ENCODE measurements around the gene ABCC1.

Gene ABCC1

DNA sequence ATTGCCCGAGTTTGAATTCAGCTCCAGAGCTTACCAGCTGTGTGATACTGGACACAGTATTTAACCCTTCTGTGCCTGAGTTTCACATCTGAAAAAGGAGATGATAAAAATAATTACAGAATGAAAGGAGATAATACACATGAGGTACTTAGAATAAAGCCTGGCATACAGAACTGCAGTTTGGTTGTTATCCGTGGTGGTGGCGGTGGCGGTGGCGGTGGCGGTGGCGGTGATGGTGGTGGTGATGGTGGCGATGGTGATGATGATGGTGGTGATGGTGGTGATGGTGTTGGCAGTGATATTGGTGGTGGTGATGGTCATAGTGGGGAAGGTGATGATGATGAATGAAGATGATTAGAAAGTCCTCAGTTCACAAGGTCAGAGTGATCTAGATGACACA is 57.2 kb downstream of the ABCC1 start:
- Histone ChIP-seq H3K9me2 (replicated peaks; ENCODE audit: insufficient read depth, low read length) (no peaks in the 10 kb centered on the region), H3K27me3 (ENCODE audit: low read length) (no peaks in the 10 kb centered on the region), H3K9me3 (ENCODE audit: insufficient read depth, low read length) (peaks cover 3% of the 10 kb centered on the region; the same call in 1 of the 2 replicates), H3K27ac (ENCODE audit: low read depth, low read length) (peak overlapping the region; percentile 99), H3K4me3 (ENCODE audit: insufficient read depth, low read length, poor library complexity, severe bottlenecking) (no peak overlapping the region), H2AFZ (ENCODE audit: low read depth, low read length, severe bottlenecking) (no peak overlapping the region), H3K79me2 (ENCODE audit: insufficient read depth, low read length) (peaks cover 18% of the 10 kb centered on the region; the same call in 1 of the 2 replicates), H3K4me2 (ENCODE audit: low read depth, low read length, poor library complexity, severe bottlenecking) (peak overlapping the region; percentile 83), H3K36me3 (ENCODE audit: low read length) (no peaks in the 10 kb centered on the region), H3K9ac (ENCODE audit: low read length) (0 out of 2 replicates have a peak overlapping the region, but pooled peaks have one; percentile 56), H3F3A (ENCODE audit: insufficient read depth) (peaks cover 36% of the 10 kb centered on the region), H4K20me1 (ENCODE audit: low read depth, low read length) (no peaks in the 10 kb centered on the region)
- TF ChIP-seq EZH2phosphoT487 (conservative IDR thresholded peaks at IDR 0.05; ENCODE audit: low read length), result no peak
- TF ChIP-seq, protein P1, sequence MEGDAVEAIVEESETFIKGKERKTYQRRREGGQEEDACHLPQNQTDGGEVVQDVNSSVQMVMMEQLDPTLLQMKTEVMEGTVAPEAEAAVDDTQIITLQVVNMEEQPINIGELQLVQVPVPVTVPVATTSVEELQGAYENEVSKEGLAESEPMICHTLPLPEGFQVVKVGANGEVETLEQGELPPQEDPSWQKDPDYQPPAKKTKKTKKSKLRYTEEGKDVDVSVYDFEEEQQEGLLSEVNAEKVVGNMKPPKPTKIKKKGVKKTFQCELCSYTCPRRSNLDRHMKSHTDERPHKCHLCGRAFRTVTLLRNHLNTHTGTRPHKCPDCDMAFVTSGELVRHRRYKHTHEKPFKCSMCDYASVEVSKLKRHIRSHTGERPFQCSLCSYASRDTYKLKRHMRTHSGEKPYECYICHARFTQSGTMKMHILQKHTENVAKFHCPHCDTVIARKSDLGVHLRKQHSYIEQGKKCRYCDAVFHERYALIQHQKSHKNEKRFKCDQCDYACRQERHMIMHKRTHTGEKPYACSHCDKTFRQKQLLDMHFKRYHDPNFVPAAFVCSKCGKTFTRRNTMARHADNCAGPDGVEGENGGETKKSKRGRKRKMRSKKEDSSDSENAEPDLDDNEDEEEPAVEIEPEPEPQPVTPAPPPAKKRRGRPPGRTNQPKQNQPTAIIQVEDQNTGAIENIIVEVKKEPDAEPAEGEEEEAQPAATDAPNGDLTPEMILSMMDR (IDR thresholded peaks at IDR 0.05; ENCODE audit: insufficient read depth, low read length, poor library complexity, severe bottlenecking), result no peak

DNA sequence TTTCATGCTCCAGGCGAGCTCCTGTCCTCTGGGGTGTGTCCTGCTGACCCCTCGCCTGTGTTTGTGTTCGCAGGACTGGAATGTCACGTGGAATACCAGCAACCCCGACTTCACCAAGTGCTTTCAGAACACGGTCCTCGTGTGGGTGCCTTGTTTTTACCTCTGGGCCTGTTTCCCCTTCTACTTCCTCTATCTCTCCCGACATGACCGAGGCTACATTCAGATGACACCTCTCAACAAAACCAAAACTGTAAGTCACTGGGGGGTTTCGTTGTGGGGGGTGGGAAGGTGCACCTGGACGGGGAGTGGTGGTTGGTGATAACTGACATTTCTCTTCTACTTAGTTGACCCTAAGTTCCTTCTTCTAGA is 58.3 kb downstream of the ABCC1 start:
- no peaks in the 10 kb centered on the region for H3K36me3 ChIP-seq (ENCODE audit: low read length)
- H3K4me3 ChIP-seq (ENCODE audit: insufficient read depth, low read length, poor library complexity, severe bottlenecking), result peak overlapping the region; percentile 41
- TF ChIP-seq EZH2phosphoT487 (conservative IDR thresholded peaks at IDR 0.05; ENCODE audit: low read length), result no peak
- TF ChIP-seq, protein P1 (IDR thresholded peaks at IDR 0.05; ENCODE audit: insufficient read depth, low read length, poor library complexity, severe bottlenecking), result no peak

DNA sequence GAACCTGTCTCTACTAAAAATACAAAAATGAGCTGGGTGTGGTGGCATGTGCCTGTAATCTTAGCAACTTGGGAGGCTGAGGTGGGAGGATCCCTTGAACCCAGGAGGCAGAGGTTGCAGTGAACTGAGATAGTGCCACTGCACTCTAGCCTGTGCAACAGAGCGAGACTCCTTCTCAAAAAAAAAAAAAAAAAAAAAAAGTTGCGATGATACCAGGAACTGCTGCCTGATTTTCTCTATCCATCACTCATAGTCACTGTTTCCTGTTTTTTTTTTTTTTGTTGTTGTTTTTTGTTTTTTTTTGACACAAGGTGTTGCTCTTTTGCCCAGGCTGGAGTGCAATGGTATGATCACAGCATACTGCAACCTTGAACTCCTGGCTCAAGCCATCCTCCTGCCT is 59.2 kb downstream of the ABCC1 start:
- H4K20me1 ChIP-seq (ENCODE audit: low read depth, low read length), result no peaks in the 10 kb centered on the region
- no peaks in the 10 kb centered on the region for H3K36me3 ChIP-seq (ENCODE audit: low read length)
- TF ChIP-seq, protein P1 (IDR thresholded peaks at IDR 0.05; ENCODE audit: insufficient read depth, low read length, poor library complexity, severe bottlenecking), result no peak
- TF ChIP-seq EZH2phosphoT487 (conservative IDR thresholded peaks at IDR 0.05; ENCODE audit: low read length), result no peak
- H3K27me3 ChIP-seq (ENCODE audit: low read length), result no peaks in the 10 kb centered on the region
- H3K79me2 ChIP-seq (ENCODE audit: insufficient read depth, low read length), result peaks cover 11% of the 10 kb centered on the region; the same call in 1 of the 2 replicates
- H3K27ac ChIP-seq (ENCODE audit: low read depth, low read length), result peak overlapping the region; percentile 99
- peak overlapping the region; percentile 41 for H3K4me3 ChIP-seq (ENCODE audit: insufficient read depth, low read length, poor library complexity, severe bottlenecking)
- H3F3A ChIP-seq (ENCODE audit: insufficient read depth), result peaks cover 36% of the 10 kb centered on the region
- peak overlapping the region; percentile 83 for H3K4me2 ChIP-seq (ENCODE audit: low read depth, low read length, poor library complexity, severe bottlenecking)
- no peak overlapping the region for H3K9ac ChIP-seq (ENCODE audit: low read length)
- H2AFZ ChIP-seq (ENCODE audit: low read depth, low read length, severe bottlenecking), result no peak overlapping the region
- peaks cover 3% of the 10 kb centered on the region; the same call in 1 of the 2 replicates for H3K9me3 ChIP-seq (ENCODE audit: insufficient read depth, low read length)
- H3K9me2 ChIP-seq (replicated peaks; ENCODE audit: insufficient read depth, low read length), result no peaks in the 10 kb centered on the region

More for the DNA sequence above, 58.3 kb downstream of the ABCC1 start:
- Histone ChIP-seq H4K20me1 (ENCODE audit: low read depth, low read length) (no peaks in the 10 kb centered on the region), H2AFZ (ENCODE audit: low read depth, low read length, severe bottlenecking) (peak overlapping the region; percentile 49), H3F3A (ENCODE audit: insufficient read depth) (peaks cover 36% of the 10 kb centered on the region), H3K79me2 (ENCODE audit: insufficient read depth, low read length) (peaks cover 13% of the 10 kb centered on the region; the same call in 1 of the 2 replicates), H3K9me2 (replicated peaks; ENCODE audit: insufficient read depth, low read length) (no peaks in the 10 kb centered on the region), H3K9ac (ENCODE audit: low read length) (peak overlapping the region; percentile 56), H3K27me3 (ENCODE audit: low read length) (no peaks in the 10 kb centered on the region), H3K27ac (ENCODE audit: low read depth, low read length) (peak overlapping the region; percentile 99), H3K4me2 (ENCODE audit: low read depth, low read length, poor library complexity, severe bottlenecking) (peak overlapping the region; percentile 83), H3K9me3 (ENCODE audit: insufficient read depth, low read length) (peaks cover 3% of the 10 kb centered on the region; the same call in 1 of the 2 replicates)

Measured in SU-DHL-6 (cell line).